Osteoblast (primary cell): ENCODE data around the gene RSPH10B2. TPM values are rescaled to one million over a fixed set of nuclear protein-coding genes. Genes with fewer than 3 reads are reported as not detected.
"Not testable (repeated sequence)": the region's sequence is repeated elsewhere in the genome, so short reads cannot be mapped to it uniquely, and the experiment has no call there.

Experiments
- DNase-seq: peaks from one replicate; pipeline ENCODE4 v3.0.0; 2011; ENCODE audit warnings: low spot score, mixed read lengths; ENCODE audit not compliant: insufficient read length; ENCODE audit errors: missing footprints
- H2AFZ ChIP-seq: 2 replicates; pipeline ENCODE4 v1.6.0; 2011; ENCODE audit warnings: mild to moderate bottlenecking, low read length
- H3K27ac ChIP-seq: 2 replicates; pipeline ENCODE4 v1.5.1; 2011; ENCODE audit warnings: mild to moderate bottlenecking, low read depth, low read length, moderate library complexity
- H3K27me3 ChIP-seq: 2 replicates; pipeline ENCODE4 v1.6.0; 2012; ENCODE audit warnings: mild to moderate bottlenecking, control low read depth, inconsistent platforms, low read length, moderate library complexity; ENCODE audit not compliant: insufficient read depth
- H3K36me3 ChIP-seq: 2 replicates; pipeline ENCODE4 v1.5.1; 2011; ENCODE audit warnings: mild to moderate bottlenecking, low read length, control low read depth, moderate library complexity; ENCODE audit not compliant: insufficient read depth
- H3K4me1 ChIP-seq: 2 replicates; pipeline ENCODE4 v1.5.1; 2011; ENCODE audit warnings: mild to moderate bottlenecking, low read length, control low read depth, moderate library complexity; ENCODE audit not compliant: insufficient read depth
- H3K4me2 ChIP-seq: 2 replicates; pipeline ENCODE4 v1.6.0; 2011; ENCODE audit warnings: mild to moderate bottlenecking, low read length; ENCODE audit not compliant: insufficient read depth
- H3K4me3 ChIP-seq: fragments of 200-600 bp; sonication (generic); 3 replicates; pipeline ENCODE4 v1.5.1; 2012; ENCODE audit warnings: mild to moderate bottlenecking, low read length, inconsistent platforms; ENCODE audit not compliant: insufficient read depth
- H3K79me2 ChIP-seq: 2 replicates; pipeline ENCODE4 v1.6.0; 2012; ENCODE audit warnings: mild to moderate bottlenecking, low read length, control low read depth, inconsistent platforms; ENCODE audit not compliant: insufficient read depth
- H3K9me3 ChIP-seq: 2 replicates; pipeline ENCODE4 v1.5.1; 2011; ENCODE audit warnings: low read depth, low read length, control low read depth
- H4K20me1 ChIP-seq: 2 replicates; pipeline ENCODE4 v1.6.0; 2012; ENCODE audit warnings: mild to moderate bottlenecking, low read length, control low read depth; ENCODE audit not compliant: insufficient read depth
- CTCF ChIP-seq: IDR thresholded peaks from 2 replicates; pipeline ENCODE4 v1.5.1; 2011; ENCODE audit warnings: mild to moderate bottlenecking, low read depth, low read length, moderate library complexity; ENCODE audit errors: extremely low read depth
- total RNA-seq: library from RNA; depleted of rRNA; stranded (reverse); fragments of >200 nt; gene quantifications from 2 replicates; pipeline ENCODE4 v1.2.3, GENCODE V29; 2012

RSPH10B2 gene
- total RNA-seq, 1 donor: not detected

- not testable (repeated sequence) for DNase-seq
Observed at GRCh38 chr7:6815470-6815869, 61.6 kb downstream of the RSPH10B2 start.

GRCh38 chr7:6821622-6822021, 67.7 kb downstream of the RSPH10B2 start:
- not testable (repeated sequence) for H2AFZ ChIP-seq, H3K4me1 ChIP-seq, H3K4me3 ChIP-seq, H3K27ac ChIP-seq, H3K36me3 ChIP-seq, H3K4me2 ChIP-seq, H3K9me3 ChIP-seq, H3K27me3 ChIP-seq, DNase-seq, H4K20me1 ChIP-seq, H3K79me2 ChIP-seq

More at GRCh38 chr7:6815470-6815869, 61.6 kb downstream of the RSPH10B2 start:
- not testable (repeated sequence) for H4K20me1 ChIP-seq, H3K4me3 ChIP-seq, H3K79me2 ChIP-seq, H3K27ac ChIP-seq, H3K4me2 ChIP-seq, H3K9me3 ChIP-seq, H2AFZ ChIP-seq, H3K4me1 ChIP-seq, H3K27me3 ChIP-seq, H3K36me3 ChIP-seq

GRCh38 chr7:6825236-6826125, 71.6 kb downstream of the RSPH10B2 start:
- H3K36me3 ChIP-seq, DNase-seq, H3K4me1 ChIP-seq, H3K27ac ChIP-seq, H3K79me2 ChIP-seq, H3K4me2 ChIP-seq, H2AFZ ChIP-seq, H4K20me1 ChIP-seq, H3K27me3 ChIP-seq, H3K9me3 ChIP-seq: not testable (repeated sequence)
- H3K4me3 ChIP-seq: peak overlapping the region; percentile 49

GRCh38 chr7:6826151-6826550, 72.2 kb downstream of the RSPH10B2 start, which contains the start of gene CCZ1B:
Gene CCZ1B (minus strand): TSS chr7:6826275. CDS start chr7:6826197, 78 bp downstream.
- H3K27ac ChIP-seq, H3K4me1 ChIP-seq, H3K36me3 ChIP-seq, DNase-seq, H3K79me2 ChIP-seq, H3K27me3 ChIP-seq, H3K9me3 ChIP-seq, H4K20me1 ChIP-seq: not testable (repeated sequence)
- Histone ChIP-seq H3K4me3 (peak within 1 kb of the TSS; percentile 72), H3K4me2 (peak within 1 kb of the TSS; percentile 60), H2AFZ (peak within 1 kb of the TSS; percentile 86)
- peak; percentile 7 for TF ChIP-seq CTCF

- not testable (repeated sequence) for H3K79me2 ChIP-seq, H3K27ac ChIP-seq, H3K4me3 ChIP-seq, H3K4me1 ChIP-seq, H3K27me3 ChIP-seq, H2AFZ ChIP-seq, H3K9me3 ChIP-seq, H4K20me1 ChIP-seq, DNase-seq, H3K36me3 ChIP-seq, H3K4me2 ChIP-seq
Observed at GRCh38 chr7:6827180-6827579, 73.3 kb downstream of the RSPH10B2 start.

- DNase-seq: peak; percentile 68
- not testable (repeated sequence) for H4K20me1 ChIP-seq, H3K79me2 ChIP-seq, H2AFZ ChIP-seq, H3K4me3 ChIP-seq, H3K4me1 ChIP-seq, H3K27me3 ChIP-seq, H3K4me2 ChIP-seq, H3K27ac ChIP-seq, H3K36me3 ChIP-seq, H3K9me3 ChIP-seq
Observed at GRCh38 chr7:6829616-6830015, 75.7 kb downstream of the RSPH10B2 start.

GRCh38 chr7:6830026-6830425, 76.1 kb downstream of the RSPH10B2 start:
- H3K9me3 ChIP-seq, H3K4me3 ChIP-seq, DNase-seq, H2AFZ ChIP-seq, H3K27ac ChIP-seq, H4K20me1 ChIP-seq, H3K27me3 ChIP-seq, H3K36me3 ChIP-seq, H3K4me1 ChIP-seq, H3K4me2 ChIP-seq, H3K79me2 ChIP-seq: not testable (repeated sequence)
